ENCODE results near the gene IGIP.

IGIP gene

GRCh38 chr5:140125637-140126036 lies at the start of gene IGIP:
Gene IGIP, plus strand, starts transcription at chr5:140125937. Its CDS starts 2,540 bp downstream, at chr5:140128477.
- no peak for DNase-seq (ENCODE audit: low read depth)

- no peak for DNase-seq (ENCODE audit: low read depth)
Measured at GRCh38 chr5:140076142-140076541, 49.6 kb upstream of the IGIP start.

GRCh38 chr5:140076788-140077187 lies 48.9 kb upstream of the IGIP start:
- DNase-seq (ENCODE audit: low read depth): no peak

- DNase-seq (ENCODE audit: low read depth): no peak
Measured at GRCh38 chr5:140083120-140083519, 42.6 kb upstream of the IGIP start.

- DNase-seq (ENCODE audit: low read depth): no peak
Measured at GRCh38 chr5:140083650-140084049, 42.1 kb upstream of the IGIP start.

- DNase-seq (ENCODE audit: low read depth): no peak
Measured at GRCh38 chr5:140084541-140084940, 41.2 kb upstream of the IGIP start.

GRCh38 chr5:140090251-140090650 lies 35.5 kb upstream of the IGIP start:
- DNase-seq (ENCODE audit: low read depth): no peak

GRCh38 chr5:140093179-140093578 lies 32.6 kb upstream of the IGIP start:
- DNase-seq (ENCODE audit: low read depth): no peak

GRCh38 chr5:140093866-140094265 lies 31.9 kb upstream of the IGIP start:
- no peak for DNase-seq (ENCODE audit: low read depth)

- DNase-seq (ENCODE audit: low read depth): no peak
Measured at GRCh38 chr5:140094889-140095288, 30.8 kb upstream of the IGIP start.

GRCh38 chr5:140101179-140101578 lies 24.6 kb upstream of the IGIP start:
- no peak for DNase-seq (ENCODE audit: low read depth)

GRCh38 chr5:140103154-140103553 lies 22.6 kb upstream of the IGIP start:
- no peak for DNase-seq (ENCODE audit: low read depth)

- no peak for DNase-seq (ENCODE audit: low read depth)
Measured at GRCh38 chr5:140104100-140104499, 21.6 kb upstream of the IGIP start.

GRCh38 chr5:140106101-140106500 lies 19.6 kb upstream of the IGIP start:
- DNase-seq (ENCODE audit: low read depth): no peak

- no peak for DNase-seq (ENCODE audit: low read depth)
Measured at GRCh38 chr5:140106805-140107311, 18.9 kb upstream of the IGIP start.

- DNase-seq (ENCODE audit: low read depth): peak; percentile 88
Measured at GRCh38 chr5:140107312-140108092, 18.2 kb upstream of the IGIP start.

GRCh38 chr5:140108093-140109017 lies 17.4 kb upstream of the IGIP start:
- DNase-seq (ENCODE audit: low read depth): no peak

- no peak for DNase-seq (ENCODE audit: low read depth)
Measured at GRCh38 chr5:140109018-140109758, 16.5 kb upstream of the IGIP start.

- no peak for DNase-seq (ENCODE audit: low read depth)
Measured at GRCh38 chr5:140109759-140110645, 15.7 kb upstream of the IGIP start.

- no peak for DNase-seq (ENCODE audit: low read depth)
Measured at GRCh38 chr5:140110646-140110957, 15.1 kb upstream of the IGIP start.
